Upper lobe of left lung (tissue), 4 donors: ENCODE data around the gene IL27RA.

Experiments used
- POLR2A ChIP-seq, 4 donors: fragments of 450-650 bp; IDR thresholded peaks; one replicate each; pipeline ENCODE4 v1.5.1; 2016 to 2017; ENCODE audit warnings: antibody characterized with exemption in 4 of 4, mild to moderate bottlenecking in 2 of 4
- POLR2AphosphoS5 ChIP-seq, 2 donors: sonication (generic); formaldehyde crosslinking; IDR thresholded peaks; one replicate each; pipeline ENCODE4 v1.5.1; 2017; ENCODE audit warnings: antibody characterized with exemption in 2 of 2
- TF ChIP-seq, protein P1 (sequence below), 6 experiments: fragments of 450-650 bp in 4 of 6; fragments of 200-600 bp in 2 of 6; sonication (generic) in 2 of 6; IDR thresholded peaks; one replicate each; pipeline ENCODE4 v1.5.1; 2016 to 2019; ENCODE audit warnings: antibody characterized with exemption in 6 of 6

DNA sequence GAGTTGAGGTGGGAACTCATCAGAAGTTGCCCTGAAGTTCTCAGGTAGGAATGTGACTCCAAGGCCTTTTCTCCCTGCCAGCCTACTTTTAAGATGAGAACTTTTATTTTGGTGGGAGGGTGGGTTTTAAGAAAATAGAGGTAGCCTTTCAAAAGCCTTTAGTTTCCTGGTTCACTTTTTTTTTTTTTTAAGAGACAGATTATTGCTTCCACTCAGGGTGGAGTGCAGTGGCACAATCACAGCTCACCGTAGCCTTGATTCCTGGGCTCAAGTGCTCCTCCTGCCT, 51.1 kb downstream of the IL27RA start:
- TF ChIP-seq POLR2A (IDR thresholded peaks at IDR 0.05) (no peak), POLR2AphosphoS5 (IDR thresholded peaks at IDR 0.05) (no peak)
- TF ChIP-seq, protein P1, sequence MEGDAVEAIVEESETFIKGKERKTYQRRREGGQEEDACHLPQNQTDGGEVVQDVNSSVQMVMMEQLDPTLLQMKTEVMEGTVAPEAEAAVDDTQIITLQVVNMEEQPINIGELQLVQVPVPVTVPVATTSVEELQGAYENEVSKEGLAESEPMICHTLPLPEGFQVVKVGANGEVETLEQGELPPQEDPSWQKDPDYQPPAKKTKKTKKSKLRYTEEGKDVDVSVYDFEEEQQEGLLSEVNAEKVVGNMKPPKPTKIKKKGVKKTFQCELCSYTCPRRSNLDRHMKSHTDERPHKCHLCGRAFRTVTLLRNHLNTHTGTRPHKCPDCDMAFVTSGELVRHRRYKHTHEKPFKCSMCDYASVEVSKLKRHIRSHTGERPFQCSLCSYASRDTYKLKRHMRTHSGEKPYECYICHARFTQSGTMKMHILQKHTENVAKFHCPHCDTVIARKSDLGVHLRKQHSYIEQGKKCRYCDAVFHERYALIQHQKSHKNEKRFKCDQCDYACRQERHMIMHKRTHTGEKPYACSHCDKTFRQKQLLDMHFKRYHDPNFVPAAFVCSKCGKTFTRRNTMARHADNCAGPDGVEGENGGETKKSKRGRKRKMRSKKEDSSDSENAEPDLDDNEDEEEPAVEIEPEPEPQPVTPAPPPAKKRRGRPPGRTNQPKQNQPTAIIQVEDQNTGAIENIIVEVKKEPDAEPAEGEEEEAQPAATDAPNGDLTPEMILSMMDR (IDR thresholded peaks at IDR 0.05), result no peak
